Loucy (cell line): Measurements from ENCODE around the gene DDN.

ENCODE experiments used
- H2AFZ ChIP-seq: fragments of 200-600 bp; sonication (generic); 2 replicates; pipeline ENCODE4 v1.6.0; 2016; ENCODE audit warnings: antibody characterized with exemption, mild to moderate bottlenecking, low read length, moderate library complexity
- H3F3A ChIP-seq: fragments of 200-600 bp; 2 replicates; pipeline ENCODE4 v1.6.0; 2016; ENCODE audit warnings: antibody characterized with exemption, low read depth, mild to moderate bottlenecking
- H3K27me3 ChIP-seq: fragments of 200-600 bp; sonication (generic); 2 replicates; pipeline ENCODE4 v1.6.1; 2014; ENCODE audit warnings: low read length, mild to moderate bottlenecking; ENCODE audit not compliant: insufficient read depth, poor library complexity, severe bottlenecking
- H3K36me3 ChIP-seq: fragments of 200-600 bp; sonication (generic); 2 replicates; pipeline ENCODE4 v1.6.1; 2016; ENCODE audit warnings: low read length; ENCODE audit not compliant: insufficient read depth
- H3K4me1 ChIP-seq: fragments of 200-600 bp; sonication (generic); 2 replicates; pipeline ENCODE4 v1.5.1; 2014; ENCODE audit warnings: low read length, mild to moderate bottlenecking; ENCODE audit not compliant: insufficient read depth, poor library complexity, severe bottlenecking
- H3K4me2 ChIP-seq: fragments of 200-600 bp; sonication (generic); 2 replicates; pipeline ENCODE4 v1.6.0; 2014; ENCODE audit warnings: antibody characterized with exemption, low read length, low read depth, mild to moderate bottlenecking; ENCODE audit not compliant: poor library complexity, severe bottlenecking
- H3K4me3 ChIP-seq: fragments of 200-600 bp; sonication (generic); 2 replicates; pipeline ENCODE4 v1.5.1; 2014; ENCODE audit warnings: low read length, mild to moderate bottlenecking, mixed read lengths; ENCODE audit not compliant: poor library complexity, severe bottlenecking
- H3K79me2 ChIP-seq: fragments of 200-600 bp; sonication (generic); 2 replicates; pipeline ENCODE4 v1.6.1; 2014; ENCODE audit warnings: low read length; ENCODE audit not compliant: insufficient read depth
- H3K9ac ChIP-seq: fragments of 200-600 bp; sonication (generic); 2 replicates; pipeline ENCODE4 v1.6.0; 2014; ENCODE audit warnings: mild to moderate bottlenecking, low read depth, low read length, moderate library complexity; ENCODE audit not compliant: poor library complexity, severe bottlenecking
- H3K9me2 ChIP-seq: fragments of 200-600 bp; sonication (generic); replicated peaks from 2 replicates; pipeline ENCODE4 v1.6.1; 2016; ENCODE audit warnings: low read depth, low read length, mixed read lengths
- H3K9me3 ChIP-seq: fragments of 200-600 bp; sonication (generic); 2 replicates; pipeline ENCODE4 v1.6.1; 2014; ENCODE audit warnings: mild to moderate bottlenecking, antibody characterized with exemption, low read length, low read depth; ENCODE audit not compliant: insufficient read depth
- H4K20me1 ChIP-seq: fragments of 200-600 bp; sonication (generic); 2 replicates; pipeline ENCODE4 v1.6.0; 2014; ENCODE audit warnings: antibody characterized with exemption, low read length, mild to moderate bottlenecking; ENCODE audit not compliant: insufficient read depth, poor library complexity, severe bottlenecking
- CTCF ChIP-seq: fragments of 200-600 bp; sonication (generic); conservative IDR thresholded peaks from 2 replicates; pipeline ENCODE4 v1.5.1; 2014; ENCODE audit warnings: mild to moderate bottlenecking, antibody characterized with exemption, low read length
- EZH2phosphoT487 ChIP-seq: fragments of 200-600 bp; IDR thresholded peaks from 2 replicates; pipeline ENCODE4 v1.6.1; 2018; ENCODE audit warnings: antibody characterized with exemption, mild to moderate bottlenecking, moderate library complexity, borderline replicate concordance

DDN gene

DNA sequence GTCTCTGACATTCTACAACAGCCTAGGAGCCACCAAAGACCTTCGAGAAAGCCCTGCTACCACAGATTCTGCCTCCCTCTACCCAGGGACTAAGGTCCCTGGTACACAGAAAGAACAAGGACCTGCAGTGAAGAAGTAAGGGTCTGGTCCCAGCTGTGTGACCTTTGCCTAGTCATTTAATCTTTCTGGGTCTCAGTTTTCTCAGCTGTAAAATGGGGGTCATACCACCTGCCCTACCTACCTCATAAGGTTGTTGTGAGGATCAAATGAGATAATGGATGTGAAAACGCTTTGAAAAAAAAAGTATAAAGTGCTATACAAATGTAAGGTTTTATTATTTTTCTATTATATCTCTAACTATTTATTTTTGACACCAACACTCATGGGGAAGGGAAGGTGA lies 24.6 kb upstream of the DDN start:
- Histone ChIP-seq H3K4me3 (no peak overlapping the region), H3K27me3 (no peaks in the 10 kb centered on the region), H3F3A (peaks cover 10% of the 10 kb centered on the region), H3K9me3 (no peaks in the 10 kb centered on the region), H2AFZ (no peak overlapping the region), H3K4me2 (no peak overlapping the region), H3K79me2 (no peaks in the 10 kb centered on the region), H3K4me1 (peaks cover 12% of the 10 kb centered on the region), H3K36me3 (peaks cover 68% of the 10 kb centered on the region; the same call in 1 of the 2 replicates), H4K20me1 (no peaks in the 10 kb centered on the region), H3K9ac (no peak overlapping the region), H3K9me2 (no peaks in the 10 kb centered on the region)
- TF ChIP-seq EZH2phosphoT487 (no peak), CTCF (no peak)

DNA sequence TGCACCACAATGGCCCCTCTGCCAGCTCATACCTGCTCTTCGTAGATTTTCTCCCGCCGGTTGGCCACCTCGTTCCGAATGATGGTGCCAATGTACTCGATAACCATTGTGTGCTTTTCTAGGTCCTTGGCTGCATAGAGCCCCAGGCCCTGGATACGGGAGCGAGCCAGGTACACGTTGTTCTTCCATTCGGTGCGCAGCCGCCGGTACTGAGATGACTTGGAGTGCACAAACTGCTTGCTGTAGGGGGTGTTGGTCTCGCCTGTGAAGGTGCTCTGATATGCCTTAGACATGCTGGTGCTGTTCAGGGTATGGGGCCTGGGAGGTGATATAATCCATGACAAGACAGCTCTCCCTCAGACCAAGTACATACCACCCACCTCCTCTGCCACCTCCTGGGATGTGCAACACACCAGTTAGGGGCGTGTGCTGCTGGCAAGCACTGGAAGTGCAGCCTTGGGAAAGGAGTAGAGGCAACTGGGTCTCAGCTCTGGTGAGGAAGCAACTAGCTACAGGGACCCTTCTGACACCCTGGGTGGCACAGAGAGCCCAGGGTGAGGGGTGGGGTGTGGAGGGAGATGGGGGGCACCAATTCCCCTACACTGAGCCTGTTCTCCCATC lies 23.5 kb upstream of the DDN start:
- Histone ChIP-seq H3K9me3 (no peaks in the 10 kb centered on the region), H3F3A (peaks cover 10% of the 10 kb centered on the region), H3K9me2 (no peaks in the 10 kb centered on the region), H3K4me1 (peaks cover 16% of the 10 kb centered on the region), H2AFZ (no peak overlapping the region), H4K20me1 (no peaks in the 10 kb centered on the region), H3K4me2 (no peak overlapping the region), H3K36me3 (peaks cover 57% of the 10 kb centered on the region; the same call in 1 of the 2 replicates), H3K9ac (no peak overlapping the region), H3K79me2 (0 out of 2 replicates have a peak, but pooled peaks cover 4% of the 10 kb centered on the region), H3K27me3 (no peaks in the 10 kb centered on the region), H3K4me3 (no peak overlapping the region)
- TF ChIP-seq EZH2phosphoT487 (no peak), CTCF (no peak)

- peaks cover 20% of the 10 kb centered on the region for H3K4me1 ChIP-seq
- no peak overlapping the region for H2AFZ ChIP-seq
- no peaks in the 10 kb centered on the region for H4K20me1 ChIP-seq
- TF ChIP-seq EZH2phosphoT487 (no peak), CTCF (no peak)
- H3K9ac ChIP-seq: no peak overlapping the region
- peaks cover 48% of the 10 kb centered on the region; the same call in 1 of the 2 replicates for H3K36me3 ChIP-seq
- 0 out of 2 replicates have a peak, but pooled peaks cover 11% of the 10 kb centered on the region for H3K79me2 ChIP-seq
- H3K9me3 ChIP-seq: no peaks in the 10 kb centered on the region
- H3K4me2 ChIP-seq: no peak overlapping the region
- no peaks in the 10 kb centered on the region for H3K27me3 ChIP-seq
- peaks cover 10% of the 10 kb centered on the region for H3F3A ChIP-seq
- H3K9me2 ChIP-seq: no peaks in the 10 kb centered on the region
- no peak overlapping the region for H3K4me3 ChIP-seq
These were observed 22.2 kb upstream of the DDN start for GRCh38 chr12:49021292-49021915.
